ENCODE measurements around the gene DISC1.
"Not testable (repeated sequence)": the region's sequence is repeated elsewhere in the genome, so short reads cannot be mapped to it uniquely, and the experiment has no call there.

DISC1 gene

GRCh38 chr1:231705806-231706760 is 79.5 kb downstream of the DISC1 start:
- no peak for DNase-seq

- no peak for DNase-seq
These were observed 80.3 kb downstream of the DISC1 start for GRCh38 chr1:231706934-231707333.

GRCh38 chr1:231707407-231707806 is 80.8 kb downstream of the DISC1 start:
- DNase-seq: no peak

- DNase-seq: no peak
These were observed 81.8 kb downstream of the DISC1 start for GRCh38 chr1:231708394-231708793.

- DNase-seq: no peak
These were observed 87.8 kb downstream of the DISC1 start for GRCh38 chr1:231714440-231714839.

- DNase-seq: no peak
These were observed 89.5 kb downstream of the DISC1 start for GRCh38 chr1:231715816-231716722.

- DNase-seq: no peak
These were observed 90.3 kb downstream of the DISC1 start for GRCh38 chr1:231716879-231717278.

- DNase-seq: no peak
These were observed 93.0 kb downstream of the DISC1 start for GRCh38 chr1:231719485-231720183.

GRCh38 chr1:231720652-231721325 is 94.2 kb downstream of the DISC1 start:
- no peak for DNase-seq

GRCh38 chr1:231721436-231721835 is 94.8 kb downstream of the DISC1 start:
- no peak for DNase-seq

GRCh38 chr1:231722356-231722755 is 95.8 kb downstream of the DISC1 start:
- DNase-seq: no peak

- DNase-seq: no peak
These were observed 96.6 kb downstream of the DISC1 start for GRCh38 chr1:231723146-231723545.

- no peak for DNase-seq
These were observed 97.5 kb downstream of the DISC1 start for GRCh38 chr1:231724041-231724440.

GRCh38 chr1:231724876-231725647 is 98.5 kb downstream of the DISC1 start:
- DNase-seq: peak; percentile 15

- DNase-seq: peak; percentile 56
These were observed 100.6 kb downstream of the DISC1 start for GRCh38 chr1:231727171-231727570.

GRCh38 chr1:231728987-231729386 is 102.4 kb downstream of the DISC1 start:
- not testable (repeated sequence) for DNase-seq

- DNase-seq: no peak
These were observed 103.0 kb downstream of the DISC1 start for GRCh38 chr1:231729544-231729943.

GRCh38 chr1:231731268-231731667 is 104.7 kb downstream of the DISC1 start:
- DNase-seq: no peak

- DNase-seq: no peak
These were observed 106.5 kb downstream of the DISC1 start for GRCh38 chr1:231733063-231733462.

- DNase-seq: no peak
These were observed 107.1 kb downstream of the DISC1 start for GRCh38 chr1:231733672-231734071.

GRCh38 chr1:231734417-231734816 is 107.8 kb downstream of the DISC1 start:
- no peak for DNase-seq

- no peak for DNase-seq
These were observed 108.8 kb downstream of the DISC1 start for GRCh38 chr1:231735411-231735810.

Measured in NCI-H2171 treated with DMSO at 0.1 percent for 48 hours (cell line).